GM18951 (cell line): ENCODE measurements around the gene SHMT2.

Source experiments
- POLR2A ChIP-seq: IDR thresholded peaks from 4 replicates; pipeline ENCODE4 v1.6.1; 2011; ENCODE audit warnings: mild to moderate bottlenecking; ENCODE audit not compliant: insufficient read length, insufficient read depth; ENCODE audit errors: extremely low read depth
- in situ Hi-C: fragments of 300-500 bp; cut with MboI; formaldehyde crosslinking; loops from one replicate; pipeline ENCODE4 v1.12.0; 2022; ENCODE audit warnings: low sequenced_read_pairs, mixed read lengths, inconsistent platforms; ENCODE audit not compliant: unreplicated experiment

SHMT2 gene

DNA sequence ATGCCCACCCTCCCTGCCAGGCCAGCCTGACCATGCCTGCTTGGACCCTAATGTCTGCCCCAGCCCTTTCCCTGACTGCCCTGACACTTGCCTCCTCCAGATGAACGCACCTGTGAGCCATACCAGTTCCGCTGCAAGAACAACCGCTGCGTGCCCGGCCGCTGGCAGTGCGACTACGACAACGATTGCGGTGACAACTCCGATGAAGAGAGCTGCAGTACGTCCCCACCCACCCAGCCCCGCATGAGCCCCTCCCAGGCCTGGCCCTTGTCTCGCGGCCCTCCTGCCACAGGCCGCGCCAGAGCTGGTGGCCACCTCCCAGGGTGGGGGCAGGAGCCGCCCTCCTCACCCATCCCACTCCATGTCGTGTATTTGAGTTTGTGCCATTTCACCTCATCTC is 27.2 kb upstream of the SHMT2 start:
- TF ChIP-seq POLR2A = no peak
- in situ Hi-C loops = no loop called here

DNA sequence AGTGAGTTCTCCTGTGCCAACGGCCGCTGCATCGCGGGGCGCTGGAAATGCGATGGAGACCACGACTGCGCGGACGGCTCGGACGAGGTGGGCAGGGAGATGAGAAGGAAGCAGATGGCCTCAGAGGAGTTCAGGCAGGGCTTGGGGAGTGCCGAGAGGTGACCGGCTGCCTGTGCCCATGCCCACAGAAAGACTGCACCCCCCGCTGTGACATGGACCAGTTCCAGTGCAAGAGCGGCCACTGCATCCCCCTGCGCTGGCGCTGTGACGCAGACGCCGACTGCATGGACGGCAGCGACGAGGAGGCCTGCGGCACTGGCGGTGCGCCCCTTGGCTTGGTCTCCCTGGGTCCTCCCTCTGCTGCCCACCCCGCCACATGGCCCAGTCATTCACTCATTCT is 26.3 kb upstream of the SHMT2 start:
- TF ChIP-seq POLR2A = no peak
- in situ Hi-C loops = no loop called here

DNA sequence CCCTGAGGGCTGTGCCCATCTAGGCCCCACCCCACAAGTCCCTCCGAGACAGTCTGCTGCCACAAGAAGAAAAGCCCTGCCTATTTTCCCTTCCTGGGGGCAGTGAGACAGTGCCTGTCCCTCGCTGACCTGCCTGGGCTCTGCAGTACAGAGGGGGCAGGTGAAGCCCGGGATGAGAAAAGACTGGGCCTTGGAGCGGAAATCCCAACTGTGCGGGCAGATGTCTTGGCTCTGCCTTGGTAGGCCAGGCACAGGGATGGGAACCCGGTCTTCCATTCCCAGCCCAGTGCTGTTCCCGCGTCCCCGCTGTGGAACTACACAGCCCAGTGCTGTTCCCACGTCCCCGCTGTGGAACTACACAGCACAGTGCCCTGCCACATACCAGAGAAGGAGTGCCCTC is 25.7 kb upstream of the SHMT2 start:
- TF ChIP-seq POLR2A = no peak
- in situ Hi-C loops = no loop called here

DNA sequence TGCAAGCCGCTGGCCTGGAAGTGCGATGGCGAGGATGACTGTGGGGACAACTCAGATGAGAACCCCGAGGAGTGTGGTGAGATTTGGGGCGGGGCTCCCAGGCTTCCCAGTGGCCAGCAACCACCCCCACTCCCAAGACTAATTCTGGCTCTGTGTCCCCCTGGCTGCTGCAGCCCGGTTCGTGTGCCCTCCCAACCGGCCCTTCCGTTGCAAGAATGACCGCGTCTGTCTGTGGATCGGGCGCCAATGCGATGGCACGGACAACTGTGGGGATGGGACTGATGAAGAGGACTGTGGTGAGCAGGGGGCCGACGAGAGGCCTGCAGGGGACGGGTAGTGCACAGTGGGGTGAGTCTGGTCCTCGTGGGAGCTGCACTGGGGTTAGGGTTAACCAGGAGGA is 25.1 kb upstream of the SHMT2 start:
- no peak for TF ChIP-seq POLR2A
- in situ Hi-C loops = no loop called here

DNA sequence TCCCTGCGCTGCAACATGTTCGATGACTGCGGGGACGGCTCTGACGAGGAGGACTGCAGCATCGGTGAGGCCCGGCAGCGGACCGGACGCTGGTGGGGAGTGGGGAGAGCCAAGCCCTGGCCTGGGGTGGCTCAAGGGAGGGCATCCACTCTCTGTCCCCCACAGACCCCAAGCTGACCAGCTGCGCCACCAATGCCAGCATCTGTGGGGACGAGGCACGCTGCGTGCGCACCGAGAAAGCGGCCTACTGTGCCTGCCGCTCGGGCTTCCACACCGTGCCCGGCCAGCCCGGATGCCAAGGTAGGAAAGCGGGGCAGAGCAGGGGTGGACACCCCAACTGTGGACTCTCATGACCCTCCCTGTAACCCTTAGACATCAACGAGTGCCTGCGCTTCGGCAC is 24.3 kb upstream of the SHMT2 start:
- no peak for TF ChIP-seq POLR2A
- in situ Hi-C loops = no loop called here

DNA sequence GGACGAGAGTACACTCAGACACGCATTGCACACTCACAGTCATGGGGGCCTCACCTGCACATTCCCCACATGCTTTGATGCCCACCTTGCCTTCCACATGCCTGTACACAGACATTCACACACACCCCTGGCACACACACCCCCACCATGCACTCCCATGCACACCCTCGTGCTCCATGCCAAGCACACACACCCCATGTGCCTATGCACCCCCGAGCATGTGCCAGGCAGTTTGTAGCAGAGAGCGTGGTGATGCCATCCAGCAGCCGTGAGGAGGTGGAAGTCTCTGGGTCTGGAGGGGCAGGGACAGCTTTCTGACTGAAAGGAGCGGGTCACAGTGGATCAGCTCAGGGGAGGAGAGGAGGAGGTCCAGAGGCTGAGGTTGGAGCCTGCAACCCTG is 23.6 kb upstream of the SHMT2 start:
- TF ChIP-seq POLR2A = no peak
- in situ Hi-C loops = no loop called here

DNA sequence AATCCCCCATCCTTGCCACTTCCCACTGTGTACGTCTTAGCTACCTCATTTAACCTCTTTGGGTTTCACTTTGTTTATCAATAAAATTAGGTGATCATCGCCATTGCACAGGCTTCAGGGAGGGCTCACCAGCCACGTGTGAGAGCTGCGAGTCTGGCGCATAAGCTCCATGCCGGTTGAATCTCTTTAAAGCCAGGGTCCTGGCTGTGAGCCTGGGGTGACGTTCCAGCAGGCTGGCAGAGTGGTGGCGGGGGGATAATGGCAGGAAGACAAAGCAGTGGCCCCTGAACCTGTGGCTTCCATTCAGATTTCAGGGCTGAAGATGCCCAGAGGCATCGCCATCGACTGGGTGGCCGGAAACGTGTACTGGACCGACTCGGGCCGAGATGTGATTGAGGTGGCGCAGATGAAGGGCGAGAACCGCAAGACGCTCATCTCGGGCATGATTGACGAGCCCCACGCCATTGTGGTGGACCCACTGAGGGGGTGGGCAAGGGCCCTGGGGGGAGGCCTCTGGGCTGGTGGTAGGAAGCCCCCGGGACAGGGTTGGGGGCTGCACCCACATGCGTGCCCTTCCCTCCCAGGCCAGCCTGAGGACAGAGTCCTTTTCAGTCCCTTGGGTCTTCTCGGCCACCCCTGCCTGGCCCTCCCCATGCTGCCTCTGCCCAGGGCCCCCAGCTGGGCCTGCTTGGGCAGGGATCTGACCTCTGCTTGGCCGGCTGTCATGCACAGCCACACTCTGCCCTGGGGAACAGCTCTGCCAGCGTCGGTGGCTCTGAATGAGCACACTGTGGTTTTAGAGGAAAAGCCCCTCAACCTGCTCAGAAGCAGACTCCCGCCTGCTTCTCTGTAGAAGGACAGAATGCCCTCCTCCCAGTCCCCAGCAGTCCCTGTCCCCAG is 21.5 kb upstream of the SHMT2 start:
- in situ Hi-C loops = no loop called here
- TF ChIP-seq POLR2A = no peak

DNA sequence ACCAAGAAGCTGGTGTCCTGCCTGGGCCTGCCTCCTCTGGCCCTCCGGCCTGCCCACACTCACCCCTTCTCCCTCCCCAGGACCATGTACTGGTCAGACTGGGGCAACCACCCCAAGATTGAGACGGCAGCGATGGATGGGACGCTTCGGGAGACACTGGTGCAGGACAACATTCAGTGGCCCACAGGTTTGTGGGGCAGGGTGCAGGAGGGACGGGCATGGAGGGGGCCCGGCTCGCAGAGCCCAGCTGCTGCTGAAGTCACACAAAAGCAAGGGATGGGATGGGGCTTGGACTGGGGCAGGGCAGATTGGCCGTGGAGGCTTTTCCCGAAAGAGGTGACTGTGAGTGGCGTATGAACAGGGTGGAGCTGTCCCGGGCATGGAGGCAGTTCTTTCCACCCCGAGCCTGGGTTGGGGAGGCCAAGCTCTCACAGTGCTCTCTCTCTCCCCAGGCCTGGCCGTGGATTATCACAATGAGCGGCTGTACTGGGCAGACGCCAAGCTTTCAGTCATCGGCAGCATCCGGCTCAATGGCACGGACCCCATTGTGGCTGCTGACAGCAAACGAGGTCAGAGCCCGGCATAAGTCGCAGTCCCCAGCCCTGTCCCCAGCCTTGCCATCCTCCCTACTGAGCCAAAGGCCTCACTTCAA is 20.8 kb upstream of the SHMT2 start:
- no peak for TF ChIP-seq POLR2A
- in situ Hi-C loops = no loop called here

DNA sequence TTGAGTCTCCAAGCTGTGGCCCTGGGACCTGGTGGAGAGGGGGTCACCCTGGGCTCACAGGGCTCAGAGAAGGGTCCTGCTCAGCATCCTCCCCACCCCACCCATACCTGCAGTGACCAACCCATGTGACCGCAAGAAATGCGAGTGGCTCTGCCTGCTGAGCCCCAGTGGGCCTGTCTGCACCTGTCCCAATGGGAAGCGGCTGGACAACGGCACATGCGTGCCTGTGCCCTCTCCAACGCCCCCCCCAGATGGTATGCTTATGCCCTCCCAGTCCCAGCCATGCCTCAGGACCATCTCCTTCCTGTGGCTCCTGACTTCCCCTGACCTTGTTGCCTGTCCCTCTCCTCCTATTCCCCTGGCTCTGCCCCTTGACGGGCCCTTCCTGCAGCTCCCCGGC is 19.6 kb upstream of the SHMT2 start:
- in situ Hi-C loops = no loop called here
- TF ChIP-seq POLR2A = no peak

DNA sequence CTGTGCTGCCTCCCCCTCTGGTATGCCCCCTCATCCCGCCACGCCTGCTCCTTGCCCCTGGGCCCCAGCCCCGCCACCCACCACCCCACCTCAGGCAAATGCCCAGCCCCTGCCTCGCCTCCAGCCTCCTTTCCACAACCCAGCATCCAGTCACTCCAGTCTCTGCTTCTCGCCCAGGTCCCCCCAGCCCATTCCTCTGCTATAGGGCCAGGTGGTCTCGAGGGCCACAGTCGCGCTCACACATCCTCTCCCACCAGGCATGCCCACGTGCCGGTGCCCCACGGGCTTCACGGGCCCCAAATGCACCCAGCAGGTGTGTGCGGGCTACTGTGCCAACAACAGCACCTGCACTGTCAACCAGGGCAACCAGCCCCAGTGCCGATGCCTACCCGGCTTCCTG is 19.1 kb upstream of the SHMT2 start:
- in situ Hi-C loops = no loop called here
- TF ChIP-seq POLR2A = no peak

DNA sequence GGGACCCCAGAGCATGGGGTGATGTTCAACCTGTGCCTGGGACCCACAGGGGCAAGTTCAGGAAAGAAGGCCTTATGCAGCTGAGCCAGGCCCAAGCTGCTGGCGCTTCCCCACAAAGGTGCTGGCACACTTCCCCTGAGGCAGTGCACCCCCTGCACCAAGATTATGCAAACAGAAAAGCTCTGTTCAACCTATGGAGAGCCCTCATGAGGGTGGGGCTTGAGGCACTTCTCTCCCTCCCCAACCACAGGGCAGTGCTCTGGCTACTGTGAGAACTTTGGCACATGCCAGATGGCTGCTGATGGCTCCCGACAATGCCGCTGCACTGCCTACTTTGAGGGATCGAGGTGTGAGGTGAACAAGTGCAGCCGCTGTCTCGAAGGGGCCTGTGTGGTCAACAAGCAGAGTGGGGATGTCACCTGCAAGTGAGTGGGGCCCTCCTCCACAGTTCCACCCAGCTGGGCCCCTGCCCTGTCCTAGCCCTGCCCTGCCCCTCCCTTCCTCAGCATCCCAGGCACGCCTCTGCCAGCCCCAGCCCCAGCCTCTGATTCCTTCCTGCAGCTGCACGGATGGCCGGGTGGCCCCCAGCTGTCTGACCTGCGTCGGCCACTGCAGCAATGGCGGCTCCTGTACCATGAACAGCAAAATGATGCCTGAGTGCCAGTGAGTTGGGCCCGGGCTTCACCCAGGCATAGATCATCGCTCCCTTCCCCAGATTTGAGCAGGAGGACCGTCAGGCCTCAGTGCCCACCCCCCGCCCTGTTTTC is 18.4 kb upstream of the SHMT2 start:
- in situ Hi-C loops = no loop called here

DNA sequence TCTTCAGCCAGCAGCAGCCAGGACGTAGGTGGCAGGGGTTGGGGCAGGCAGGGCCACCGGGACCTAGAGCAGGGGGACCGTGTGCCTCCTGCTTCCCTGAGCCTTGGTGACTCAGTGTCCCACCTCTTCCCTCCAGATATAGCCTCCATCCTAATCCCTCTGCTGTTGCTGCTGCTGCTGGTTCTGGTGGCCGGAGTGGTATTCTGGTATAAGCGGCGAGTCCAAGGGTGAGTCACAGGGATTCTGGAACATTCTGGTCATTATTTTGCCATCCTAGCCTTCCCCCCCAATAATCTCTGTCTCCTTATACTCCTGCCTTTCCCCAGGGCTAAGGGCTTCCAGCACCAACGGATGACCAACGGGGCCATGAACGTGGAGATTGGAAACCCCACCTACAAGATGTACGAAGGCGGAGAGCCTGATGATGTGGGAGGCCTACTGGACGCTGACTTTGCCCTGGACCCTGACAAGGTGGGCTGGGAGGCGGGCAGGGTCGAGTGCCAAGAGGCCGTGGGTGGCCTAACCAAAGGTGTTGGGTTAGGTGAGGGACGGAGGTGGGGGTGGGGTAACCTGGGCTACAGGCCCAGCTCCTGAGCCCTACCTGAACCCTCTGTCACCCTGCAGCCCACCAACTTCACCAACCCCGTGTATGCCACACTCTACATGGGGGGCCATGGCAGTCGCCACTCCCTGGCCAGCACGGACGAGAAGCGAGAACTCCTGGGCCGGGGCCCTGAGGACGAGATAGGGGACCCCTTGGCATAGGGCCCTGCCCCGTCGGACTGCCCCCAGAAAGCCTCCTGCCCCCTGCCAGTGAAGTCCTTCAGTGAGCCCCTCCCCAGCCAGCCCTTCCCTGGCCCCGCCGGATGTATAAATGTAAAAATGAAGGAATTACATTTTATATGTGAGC is 17.5 kb upstream of the SHMT2 start:
- no peak for TF ChIP-seq POLR2A
- in situ Hi-C loops = no loop called here

More for the DNA sequence above, 18.4 kb upstream of the SHMT2 start:
- TF ChIP-seq POLR2A = no peak

DNA sequence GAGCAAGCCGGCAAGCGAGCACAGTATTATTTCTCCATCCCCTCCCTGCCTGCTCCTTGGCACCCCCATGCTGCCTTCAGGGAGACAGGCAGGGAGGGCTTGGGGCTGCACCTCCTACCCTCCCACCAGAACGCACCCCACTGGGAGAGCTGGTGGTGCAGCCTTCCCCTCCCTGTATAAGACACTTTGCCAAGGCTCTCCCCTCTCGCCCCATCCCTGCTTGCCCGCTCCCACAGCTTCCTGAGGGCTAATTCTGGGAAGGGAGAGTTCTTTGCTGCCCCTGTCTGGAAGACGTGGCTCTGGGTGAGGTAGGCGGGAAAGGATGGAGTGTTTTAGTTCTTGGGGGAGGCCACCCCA is 16.8 kb upstream of the SHMT2 start:
- in situ Hi-C loops = no loop called here
- no peak for TF ChIP-seq POLR2A

DNA sequence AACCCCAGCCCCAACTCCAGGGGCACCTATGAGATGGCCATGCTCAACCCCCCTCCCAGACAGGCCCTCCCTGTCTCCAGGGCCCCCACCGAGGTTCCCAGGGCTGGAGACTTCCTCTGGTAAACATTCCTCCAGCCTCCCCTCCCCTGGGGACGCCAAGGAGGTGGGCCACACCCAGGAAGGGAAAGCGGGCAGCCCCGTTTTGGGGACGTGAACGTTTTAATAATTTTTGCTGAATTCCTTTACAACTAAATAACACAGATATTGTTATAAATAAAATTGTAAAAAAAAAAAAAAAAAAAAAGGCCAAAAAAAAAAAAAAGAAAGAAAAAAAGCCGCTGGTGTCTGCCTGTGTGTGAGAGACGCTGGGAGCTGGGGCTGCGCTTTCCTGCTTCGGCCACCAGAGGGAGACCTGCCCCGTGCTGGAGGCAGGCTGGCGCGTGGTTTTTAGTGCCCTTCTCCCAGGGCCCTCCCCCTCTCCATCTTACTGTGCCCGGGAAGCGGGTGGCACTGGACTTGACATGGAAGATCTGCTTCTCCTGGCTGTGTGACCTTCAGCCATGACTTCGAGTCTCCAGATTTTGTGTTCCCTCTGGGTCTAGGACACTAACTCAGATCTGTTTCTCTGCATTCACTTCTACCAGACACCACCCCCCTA is 16.3 kb upstream of the SHMT2 start:
- in situ Hi-C loops = no loop called here

More for the DNA sequence above, 16.3 kb upstream of the SHMT2 start:
- TF ChIP-seq POLR2A = no peak
